AG09319 (cell line): Measurements from ENCODE around the gene TRHDE.

ENCODE experiments used
- DNase-seq: peaks from one replicate; pipeline ENCODE4 v3.0.0-alpha.2; 2010; ENCODE audit warnings: low read depth; ENCODE audit errors: extremely low read depth
- TF ChIP-seq, protein P1 (sequence below): IDR thresholded peaks from 2 replicates; pipeline ENCODE4 v1.5.1; 2011; ENCODE audit warnings: low read depth, mild to moderate bottlenecking, inconsistent platforms, low read length, moderate library complexity

Gene TRHDE

DNA sequence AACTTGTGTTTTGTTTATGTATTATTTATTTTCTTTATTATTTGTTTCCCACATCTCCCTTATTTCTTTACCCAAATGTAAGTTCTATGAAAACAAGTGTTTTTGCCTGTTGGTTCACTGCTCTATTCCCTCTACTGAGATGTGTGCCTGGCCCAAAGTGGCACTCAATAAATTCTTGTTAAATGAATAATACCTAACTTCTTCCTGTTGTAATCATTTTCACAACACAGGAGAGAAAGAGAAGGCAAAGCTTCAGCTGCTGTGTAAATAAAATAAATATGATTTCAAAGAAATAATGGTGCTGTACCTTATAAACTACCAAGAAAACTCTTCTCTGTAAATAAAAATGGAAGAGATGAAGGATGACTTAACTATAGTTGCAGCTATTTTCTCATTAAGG lies 116.2 kb downstream of the TRHDE start:
- no peak for DNase-seq
- TF ChIP-seq, protein P1, sequence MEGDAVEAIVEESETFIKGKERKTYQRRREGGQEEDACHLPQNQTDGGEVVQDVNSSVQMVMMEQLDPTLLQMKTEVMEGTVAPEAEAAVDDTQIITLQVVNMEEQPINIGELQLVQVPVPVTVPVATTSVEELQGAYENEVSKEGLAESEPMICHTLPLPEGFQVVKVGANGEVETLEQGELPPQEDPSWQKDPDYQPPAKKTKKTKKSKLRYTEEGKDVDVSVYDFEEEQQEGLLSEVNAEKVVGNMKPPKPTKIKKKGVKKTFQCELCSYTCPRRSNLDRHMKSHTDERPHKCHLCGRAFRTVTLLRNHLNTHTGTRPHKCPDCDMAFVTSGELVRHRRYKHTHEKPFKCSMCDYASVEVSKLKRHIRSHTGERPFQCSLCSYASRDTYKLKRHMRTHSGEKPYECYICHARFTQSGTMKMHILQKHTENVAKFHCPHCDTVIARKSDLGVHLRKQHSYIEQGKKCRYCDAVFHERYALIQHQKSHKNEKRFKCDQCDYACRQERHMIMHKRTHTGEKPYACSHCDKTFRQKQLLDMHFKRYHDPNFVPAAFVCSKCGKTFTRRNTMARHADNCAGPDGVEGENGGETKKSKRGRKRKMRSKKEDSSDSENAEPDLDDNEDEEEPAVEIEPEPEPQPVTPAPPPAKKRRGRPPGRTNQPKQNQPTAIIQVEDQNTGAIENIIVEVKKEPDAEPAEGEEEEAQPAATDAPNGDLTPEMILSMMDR, result no peak

DNA sequence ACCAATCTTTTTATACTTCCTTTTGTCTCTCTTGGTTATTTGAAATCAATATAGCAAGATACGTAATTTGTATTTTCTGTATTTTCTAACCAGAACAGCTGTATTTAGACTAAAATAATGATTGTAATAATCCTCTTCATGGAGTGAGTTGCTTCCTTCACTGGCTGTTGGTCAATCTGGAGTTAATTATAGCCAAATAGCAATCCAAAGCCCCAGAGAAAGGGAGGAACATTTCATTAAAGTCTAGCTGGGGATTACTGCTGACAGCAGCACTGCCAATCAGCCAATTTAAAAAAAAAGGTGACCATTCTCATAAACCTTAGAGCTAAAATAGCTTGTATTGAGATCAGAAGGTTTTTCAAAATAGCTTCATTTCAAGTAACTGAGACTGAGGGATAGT lies 118.0 kb downstream of the TRHDE start:
- TF ChIP-seq, protein P1, result no peak
- peak; percentile 1 for DNase-seq

DNA sequence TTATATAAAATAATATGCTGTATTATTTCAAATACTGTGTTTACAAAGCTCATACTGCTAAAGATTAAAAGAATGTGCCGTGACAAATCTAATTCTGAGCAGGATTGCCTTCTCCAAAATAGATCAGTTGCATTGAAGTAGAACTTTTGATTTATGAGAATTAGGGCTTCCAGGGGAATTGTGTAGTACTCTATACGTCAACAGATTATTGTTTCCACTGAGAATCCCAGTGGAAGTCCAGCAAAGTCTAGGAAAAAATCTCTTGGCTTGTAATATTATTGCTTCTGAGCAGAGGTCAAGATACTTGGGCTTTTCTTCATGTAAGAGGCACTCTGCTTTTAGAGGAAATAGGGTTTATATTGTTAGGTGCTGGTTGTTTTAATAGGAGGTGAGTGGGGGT lies 133.9 kb downstream of the TRHDE start:
- TF ChIP-seq, protein P1, result no peak
- DNase-seq, result no peak

DNA sequence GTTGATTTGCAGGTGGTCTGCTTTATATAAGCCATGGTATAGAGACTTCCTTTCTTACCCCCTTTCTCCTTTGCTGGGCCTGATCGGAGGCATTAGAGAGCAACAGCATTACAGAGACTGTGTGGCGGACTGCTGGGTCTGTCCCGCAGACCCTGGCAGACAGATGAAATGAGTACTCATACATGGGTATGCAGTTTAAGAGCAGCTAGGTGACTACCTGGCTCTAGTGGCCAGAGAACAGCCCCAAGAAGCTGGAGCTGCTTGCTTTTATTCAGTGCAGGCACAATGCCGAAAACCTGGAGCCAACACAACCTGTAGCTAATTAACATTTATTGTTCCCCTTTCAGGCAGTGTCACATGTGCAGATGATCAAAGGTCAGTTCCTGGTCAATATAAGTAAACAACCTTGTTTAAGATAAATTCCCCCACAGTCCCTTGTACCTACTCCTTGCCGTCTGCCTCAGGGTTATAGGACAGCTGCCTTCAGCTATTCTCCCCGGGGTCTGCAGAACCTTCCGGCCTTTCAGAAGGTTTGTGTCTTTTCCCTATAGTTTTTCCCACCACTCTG lies 160.0 kb downstream of the TRHDE start:
- TF ChIP-seq, protein P1, result no peak
- no peak for DNase-seq

DNA sequence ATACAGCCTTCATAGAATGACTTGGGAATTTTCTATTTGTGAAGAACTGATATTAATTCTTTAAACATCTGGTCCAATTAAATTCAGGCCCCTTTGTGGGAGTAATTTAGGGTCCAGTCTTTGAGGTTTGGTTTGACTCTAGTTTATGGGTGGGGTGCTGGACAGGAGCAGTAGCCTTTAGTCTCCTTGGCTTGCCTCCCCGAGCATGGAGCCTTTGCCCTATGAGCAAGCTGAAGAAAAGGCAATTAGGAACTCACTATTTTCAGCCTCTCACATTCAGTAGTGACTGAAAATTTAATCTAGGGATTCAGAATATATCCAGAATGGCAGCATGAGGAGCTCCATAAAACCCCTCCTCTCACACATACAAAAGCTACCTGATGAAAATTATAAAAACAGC lies 161.1 kb downstream of the TRHDE start:
- TF ChIP-seq, protein P1, result no peak
- no peak for DNase-seq

DNA sequence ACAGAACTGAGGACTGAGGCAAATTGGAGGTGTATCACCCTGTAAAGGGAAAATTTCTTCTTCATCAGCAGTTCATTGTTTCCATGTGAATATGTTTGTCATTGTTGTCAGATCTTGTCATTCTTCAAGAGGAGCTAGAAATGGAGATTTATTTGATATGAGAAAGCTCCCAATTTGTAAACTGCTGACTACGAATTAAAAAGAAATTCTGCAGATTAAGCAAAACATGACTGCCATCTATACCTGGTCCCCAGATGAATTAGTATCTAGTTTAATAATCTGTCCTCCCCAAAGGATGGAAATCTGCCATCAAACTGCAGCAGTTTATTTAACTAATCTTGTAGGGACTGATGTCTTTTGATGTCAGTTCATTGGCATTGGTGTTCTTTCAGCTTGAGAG lies 162.8 kb downstream of the TRHDE start:
- DNase-seq, result no peak
- TF ChIP-seq, protein P1, result no peak

DNA sequence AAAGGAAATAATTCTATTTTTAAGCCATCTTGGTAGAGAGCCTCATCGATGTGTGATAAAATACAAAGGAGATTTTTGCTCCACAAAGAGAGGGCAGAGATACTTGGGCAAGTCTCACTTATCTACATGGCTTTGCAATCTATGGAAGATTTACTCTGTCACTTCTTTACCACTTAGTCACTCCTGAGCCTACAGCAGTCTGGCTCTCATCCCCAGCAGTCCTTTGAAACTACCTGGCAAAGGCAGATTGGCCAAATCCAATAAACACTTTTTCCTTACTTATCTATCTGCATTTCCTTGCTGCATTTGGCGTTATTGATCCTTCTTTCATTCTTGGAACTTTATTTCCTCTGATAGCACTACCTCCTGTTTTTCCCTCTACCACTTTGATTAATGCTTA lies 170.0 kb downstream of the TRHDE start:
- TF ChIP-seq, protein P1, result no peak
- no peak for DNase-seq
